Measurements from ENCODE around the gene ZNF580. TPM values are rescaled to one million over a fixed set of nuclear protein-coding genes. Genes with fewer than 3 reads are reported as not detected.

The ZNF580 gene
- total and polyA plus RNA-seq, 2 of the 8 experiments (the other 6 are each of a cell fraction or from before 2014, with no cell fraction given) = 12.0 to 24.6 TPM

DNA sequence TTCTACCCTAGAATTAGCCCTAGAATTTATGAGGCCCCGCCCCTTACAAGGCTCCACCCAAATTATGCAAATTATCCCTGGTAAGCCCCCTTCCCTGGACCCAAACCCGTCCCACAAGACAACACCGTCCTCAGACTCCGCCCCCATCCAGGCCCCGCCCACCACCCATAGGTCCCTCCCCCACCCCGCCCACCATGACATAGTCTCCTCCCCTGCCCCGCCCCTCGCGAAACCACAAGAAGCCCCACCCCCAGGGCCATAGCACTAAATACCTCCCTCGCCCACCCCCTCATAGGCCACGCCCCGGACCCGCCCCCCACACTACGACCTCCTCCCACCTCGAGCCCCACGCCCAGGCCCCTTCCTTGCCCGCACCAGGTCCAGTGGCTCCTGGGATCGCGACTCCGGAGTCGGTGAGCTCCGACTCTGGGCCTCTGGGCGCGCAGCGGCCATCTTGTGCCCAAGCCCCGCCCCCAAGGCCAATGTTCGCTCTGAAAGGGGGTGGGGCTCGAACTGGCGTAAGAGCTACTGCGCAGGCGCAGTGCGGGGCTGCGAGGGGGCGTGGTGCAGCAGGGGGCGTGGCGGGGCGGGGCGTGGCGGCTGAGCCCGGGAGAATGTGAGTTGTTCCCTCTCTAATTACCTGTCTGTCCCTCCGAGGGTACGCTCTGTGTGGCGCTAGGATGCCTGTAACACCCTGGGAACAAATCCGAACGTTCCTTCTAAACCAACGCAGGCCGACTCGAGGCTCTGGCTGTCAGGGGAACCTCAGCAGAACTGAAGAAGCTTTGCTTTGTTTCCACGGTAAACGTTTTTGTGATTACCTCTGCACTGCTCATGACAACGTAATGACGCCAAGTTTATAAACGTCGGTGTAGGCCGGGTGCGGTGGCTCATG, 16.4 kb upstream of the ZNF580 start, which contains the start of gene ZNF784:
Gene ZNF784, minus strand, starts transcription at position 458 of the 895 bp plus-strand sequence. Its CDS starts 5 bp downstream, at position 453.
- Histone ChIP-seq H3K4me2 (ENCODE audit: insufficient read depth in 1 of 2, low read depth in 2 of 2, low read length in 2 of 2) (peak within 1 kb of the TSS; percentile 50 to 80), H3K23me2 (ENCODE audit: low read depth, low read length) (no peaks in the 10 kb centered on the region), H4K5ac (ENCODE audit: insufficient read length, low read depth, low read length) (peak within 1 kb of the TSS; percentile 92), H2BK20ac (ENCODE audit: low read length) (no peak within 1 kb of the TSS), H3K18ac (ENCODE audit: extremely low read depth, low read length) (no peak within 1 kb of the TSS; the same call in 1 of the 2 replicates), H2BK12ac (ENCODE audit: low read depth, low read length) (no peak within 1 kb of the TSS), H3K27ac (ENCODE audit: low read depth, low read length) (peak within 1 kb of the TSS; percentile 84; the same call in 1 of the 2 replicates), H3K14ac (ENCODE audit: insufficient read length) (no peak within 1 kb of the TSS), H3K56ac (replicated peaks; ENCODE audit: insufficient read length, low read depth, low read length) (no peak within 1 kb of the TSS), H2BK5ac (ENCODE audit: low read depth, low read length) (peak within 1 kb of the TSS; percentile 90), H2BK15ac (ENCODE audit: low read length) (no peak within 1 kb of the TSS), H2AK5ac (ENCODE audit: low read depth, low read length) (no peak within 1 kb of the TSS), H3K79me1 (ENCODE audit: low read depth, low read length) (no peaks in the 10 kb centered on the region), H4K8ac (ENCODE audit: extremely low read depth, insufficient read depth, low read length) (peak within 1 kb of the TSS; percentile 81; the same call in 1 of the 2 replicates), H3K79me2 (ENCODE audit: control insufficient read depth in 1 of 2, insufficient read depth in 2 of 2, low read length in 2 of 2) (no peaks in the 10 kb centered on the region), H3K4ac (replicated peaks; ENCODE audit: insufficient read length, low read depth, low read length) (no peak within 1 kb of the TSS), H3K27me3 (replicated peaks in 1 of 4; ENCODE audit: control insufficient read depth in 3 of 4, extremely low read depth in 1 of 4, insufficient read depth in 3 of 4, low read length in 3 of 4) (no peaks in the 10 kb centered on the region), H3K23ac (ENCODE audit: insufficient read length) (no peak within 1 kb of the TSS), H2AFZ (ENCODE audit: low read length) (peak within 1 kb of the TSS; percentile 94), H4K20me1 (replicated peaks in 1 of 2; ENCODE audit: control insufficient read depth in 1 of 2, insufficient read depth in 2 of 2, low read length in 2 of 2) (peaks cover 1 to 5% of the 10 kb centered on the region in 2 experiments), H3K4me3 (ENCODE audit: extremely low read depth in 1 of 4, insufficient read depth in 2 of 4, low read depth in 3 of 4, low read length in 4 of 4) (peak within 1 kb of the TSS; percentile 48 to 95 (median 70)), H4K91ac (replicated peaks; ENCODE audit: insufficient read length, low read length) (no peak within 1 kb of the TSS), H3K9ac (replicated peaks in 1 of 4; ENCODE audit: extremely low read depth in 1 of 4, low read depth in 3 of 4, low read length in 3 of 4) (peak within 1 kb of the TSS; percentile 75 to 83 (median 78)), H3K36me3 (ENCODE audit: control insufficient read depth in 2 of 4, insufficient read depth in 4 of 4, low read length in 3 of 4) (peaks cover 0 to 11% (median 1%) of the 10 kb centered on the region in 4 experiments; a peak in 4 of 8 replicates), H3K4me1 (replicated peaks in 1 of 4; ENCODE audit: control insufficient read depth in 3 of 4, insufficient read depth in 4 of 4, low read length in 3 of 4) (peaks cover 0 to 3% (median 0%) of the 10 kb centered on the region in 4 experiments; a peak in 3 of 7 replicates), H2BK120ac (replicated peaks; ENCODE audit: low read depth, low read length) (no peak within 1 kb of the TSS), H3K9me3 (ENCODE audit: insufficient read depth in 2 of 2, low read depth in 1 of 2, low read length in 1 of 2) (no peaks in the 10 kb centered on the region)
- FAIRE-seq (peak; percentile 52), DNase-seq (ENCODE audit: low read depth in 1 of 2, low spot score in 2 of 2) (peak; percentile 87 to 95)
- whole genome bisulfite sequencing, 2 experiments (ENCODE audit: extremely low coverage in 1 of 2, insufficient coverage in 1 of 2, insufficient read length in 1 of 2, insufficient replicate concordance in 2 of 2, low coverage in 1 of 2, low lambda C conversion rate in 2 of 2, missing lambda C conversion rate in 1 of 2) = 11% methylated on average over 33 of the region's 56 CpGs; no CpG with 5 or more reads in 1 of the 2 experiments
- ChIA-PET POLR2A (ENCODE audit: partially characterized antibody) (interaction anchor here (0.6 to 6.8 kb wide), 17 partner anchors 9 to 365 kb away, joined by 3 to 32 read pairs (median 4); partner anchors contain the start of genes CCDC106, FIZ1, ZNF524 and ZNF581), CTCF (ENCODE audit: partially characterized antibody) (interaction anchor here (0.6 to 8.0 kb wide), 5 partner anchors 8 to 551 kb away, joined by 3 to 38 read pairs (median 8); partner anchors contain the start of genes GALP and ZNF865)
- TF ChIP-seq CBX8 (IDR thresholded peaks at IDR 0.05; ENCODE audit: borderline replicate concordance, low read depth, low read length) = no peak
- 0 out of 4 replicates have a peak, but pooled peaks of 1 of the 2 experiments have one; percentile 26 for TF ChIP-seq SIN3A (conservative IDR thresholded peaks at IDR 0.05 in 1 of 2, IDR thresholded peaks at IDR 0.05 in 1 of 2; ENCODE audit: low read depth in 1 of 2, low read length in 2 of 2)
- TF ChIP-seq EP300 (IDR thresholded peaks at IDR 0.05; ENCODE audit: borderline replicate concordance in 1 of 2, low read depth in 2 of 2, low read length in 2 of 2) = no peak
- peak; percentile 86 for TF ChIP-seq TBP (IDR thresholded peaks at IDR 0.05; ENCODE audit: low read depth, low read length)
- TF ChIP-seq GTF2F1 (IDR thresholded peaks at IDR 0.05; ENCODE audit: borderline replicate concordance, low read depth, low read length) = no peak
- no peak for TF ChIP-seq CHD1 (IDR thresholded peaks at IDR 0.05; ENCODE audit: low read depth, low read length)
- no peak for TF ChIP-seq SAP30 (IDR thresholded peaks at IDR 0.05; ENCODE audit: insufficient read depth, insufficient replicate concordance, low read length)
- TF ChIP-seq CTBP2 (IDR thresholded peaks at IDR 0.05; ENCODE audit: borderline replicate concordance, insufficient read depth, insufficient read length, low read length) = no peak
- TF ChIP-seq RFX5 (IDR thresholded peaks at IDR 0.05; ENCODE audit: borderline replicate concordance, low read depth, low read length) = no peak
- TF ChIP-seq CHD2 (IDR thresholded peaks at IDR 0.05; ENCODE audit: low read length) = peak; percentile 27; the same call in 1 of the 2 replicates

Measured in H1 (cell line).